ENCODE results near the gene ALKBH3.

- TF ChIP-seq, protein P1, sequence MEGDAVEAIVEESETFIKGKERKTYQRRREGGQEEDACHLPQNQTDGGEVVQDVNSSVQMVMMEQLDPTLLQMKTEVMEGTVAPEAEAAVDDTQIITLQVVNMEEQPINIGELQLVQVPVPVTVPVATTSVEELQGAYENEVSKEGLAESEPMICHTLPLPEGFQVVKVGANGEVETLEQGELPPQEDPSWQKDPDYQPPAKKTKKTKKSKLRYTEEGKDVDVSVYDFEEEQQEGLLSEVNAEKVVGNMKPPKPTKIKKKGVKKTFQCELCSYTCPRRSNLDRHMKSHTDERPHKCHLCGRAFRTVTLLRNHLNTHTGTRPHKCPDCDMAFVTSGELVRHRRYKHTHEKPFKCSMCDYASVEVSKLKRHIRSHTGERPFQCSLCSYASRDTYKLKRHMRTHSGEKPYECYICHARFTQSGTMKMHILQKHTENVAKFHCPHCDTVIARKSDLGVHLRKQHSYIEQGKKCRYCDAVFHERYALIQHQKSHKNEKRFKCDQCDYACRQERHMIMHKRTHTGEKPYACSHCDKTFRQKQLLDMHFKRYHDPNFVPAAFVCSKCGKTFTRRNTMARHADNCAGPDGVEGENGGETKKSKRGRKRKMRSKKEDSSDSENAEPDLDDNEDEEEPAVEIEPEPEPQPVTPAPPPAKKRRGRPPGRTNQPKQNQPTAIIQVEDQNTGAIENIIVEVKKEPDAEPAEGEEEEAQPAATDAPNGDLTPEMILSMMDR (IDR thresholded peaks at IDR 0.05 in 4 of 5, conservative IDR thresholded peaks at IDR 0.05 in 1 of 5), result no peak
- TF ChIP-seq POLR2A (IDR thresholded peaks at IDR 0.05), result no peak
These were observed 617 bp upstream of the ALKBH3 start for GRCh38 chr11:43879789-43880639.

All from gastrocnemius medialis (tissue), 4 donors.